ENCODE data around the gene ZNF536.
"Not testable (repeated sequence)": the region's sequence is repeated elsewhere in the genome, so short reads cannot be mapped to it uniquely, and the experiment has no call there.

Gene ZNF536

GRCh38 chr19:30482956-30483355 is 110.8 kb downstream of the ZNF536 start:
- DNase-seq (ENCODE audit: low spot score), result no peak

DNA sequence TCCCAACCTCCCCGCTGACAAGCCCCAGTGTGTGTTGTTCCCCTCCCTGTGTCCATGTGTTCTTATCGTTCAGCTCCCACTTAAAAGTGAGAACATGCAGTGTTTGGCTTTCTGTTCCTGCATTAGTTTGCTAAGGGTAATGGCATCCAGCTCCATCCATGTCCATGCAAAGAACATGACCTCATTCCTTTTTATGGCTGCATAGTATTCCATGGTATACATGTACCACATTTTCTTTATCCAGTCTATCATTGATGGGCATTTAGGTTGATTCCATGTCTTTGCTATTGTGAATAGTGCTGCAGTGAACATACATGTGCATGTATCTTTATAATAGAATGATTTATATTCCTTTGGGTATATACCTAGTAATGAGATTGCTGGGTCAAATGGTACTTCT is 114.1 kb downstream of the ZNF536 start:
- not testable (repeated sequence) for DNase-seq (ENCODE audit: low spot score)

GRCh38 chr19:30487178-30487577 is 115.0 kb downstream of the ZNF536 start:
- DNase-seq (ENCODE audit: low spot score), result no peak

DNA sequence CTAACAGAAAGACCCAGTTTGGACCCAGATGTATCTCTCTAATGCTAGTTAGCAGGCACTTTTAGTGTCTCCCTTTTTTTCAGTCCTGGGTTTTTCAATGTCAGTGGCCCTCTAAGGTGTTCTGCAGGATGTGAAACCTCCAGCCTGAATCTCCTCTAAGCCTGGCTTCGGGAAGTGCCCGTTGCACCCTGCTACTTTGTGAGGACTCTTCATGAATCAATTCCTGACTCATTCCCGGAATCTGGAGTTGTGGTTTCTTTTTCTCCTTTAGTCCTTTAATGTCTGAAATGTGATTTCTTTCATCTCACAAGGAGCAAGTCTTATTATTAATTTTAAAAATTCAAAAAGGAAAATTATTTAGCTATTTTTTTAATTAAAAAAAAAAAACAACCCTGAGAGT is 116.0 kb downstream of the ZNF536 start:
- no peak for DNase-seq (ENCODE audit: low spot score)

DNA sequence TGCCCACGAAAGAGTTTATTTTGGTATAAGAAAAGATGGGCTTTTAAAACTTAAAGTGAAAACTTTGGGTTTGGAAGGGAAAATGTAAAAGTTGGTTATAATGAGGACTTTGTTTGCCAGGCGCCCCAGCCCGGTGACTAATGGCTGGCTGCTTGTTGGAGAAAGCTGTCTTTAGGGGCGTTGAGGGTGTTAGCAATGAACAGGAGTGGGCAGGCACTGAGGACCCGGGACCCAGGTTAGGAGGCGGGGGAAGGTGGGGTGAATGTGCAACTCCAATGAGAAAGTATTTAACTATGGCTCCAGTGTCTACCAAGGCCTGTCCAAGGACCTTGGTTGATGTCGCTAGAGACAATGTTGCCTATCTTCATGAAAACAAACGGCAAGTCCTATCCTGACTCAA is 118.6 kb downstream of the ZNF536 start:
- no peak for DNase-seq (ENCODE audit: low spot score)

DNA sequence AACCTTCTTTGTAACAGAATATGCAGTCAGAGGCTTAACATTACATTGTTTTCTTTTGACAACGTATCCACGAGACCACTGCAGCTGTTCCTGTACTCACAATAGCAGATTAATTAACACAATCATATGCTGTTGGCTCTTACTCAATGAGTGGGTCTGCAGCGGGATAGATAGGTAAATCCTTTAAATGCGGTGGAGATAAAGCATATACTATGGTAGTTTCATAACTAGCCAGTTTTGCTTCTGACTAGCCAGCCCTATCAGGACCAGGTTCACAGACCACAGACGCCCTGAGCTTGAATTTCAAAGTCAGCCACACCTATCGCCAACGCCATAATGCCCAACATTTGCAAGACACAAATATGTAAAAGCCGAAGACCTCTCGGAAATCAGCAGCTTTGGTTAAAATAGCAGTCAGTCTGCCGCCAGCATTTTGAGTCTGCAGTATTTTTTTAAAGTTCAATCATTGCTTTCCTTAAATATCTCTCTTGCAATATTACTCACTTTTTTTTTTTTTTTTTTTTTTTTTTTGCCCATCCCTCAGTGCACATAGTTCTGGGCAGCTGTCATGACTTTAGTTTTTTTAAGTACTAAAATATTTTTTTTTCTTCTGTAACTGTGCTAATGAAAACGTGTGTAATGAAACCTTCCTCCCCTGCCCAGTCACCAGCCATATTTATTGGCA is 120.5 kb downstream of the ZNF536 start:
- DNase-seq (ENCODE audit: low spot score), result no peak

- DNase-seq (ENCODE audit: low spot score), result no peak
Observed at GRCh38 chr19:30497034-30497433, 124.8 kb downstream of the ZNF536 start.

DNA sequence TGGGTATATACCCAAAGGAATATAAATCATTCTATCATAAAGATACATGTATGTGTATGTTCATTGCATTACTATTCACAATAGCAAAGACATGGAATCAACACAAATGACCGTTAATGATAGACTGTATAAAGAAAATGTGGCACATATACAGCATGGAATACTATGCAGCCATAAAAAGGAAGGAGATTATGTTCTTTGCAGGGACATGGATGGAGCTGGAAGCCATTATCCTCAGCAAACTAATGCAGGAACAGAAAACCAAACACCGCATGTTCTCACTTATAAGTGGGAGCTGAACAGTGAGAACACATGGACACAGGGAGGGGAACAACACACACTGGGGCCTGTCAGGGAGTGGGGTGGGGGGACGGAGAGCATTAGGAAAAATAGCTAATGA is 125.9 kb downstream of the ZNF536 start:
- DNase-seq (ENCODE audit: low spot score), result not testable (repeated sequence)

- DNase-seq (ENCODE audit: low spot score), result no peak
Observed at GRCh38 chr19:30498707-30499106, 126.5 kb downstream of the ZNF536 start.

- no peak for DNase-seq (ENCODE audit: low spot score)
Observed at GRCh38 chr19:30504272-30504671, 132.1 kb downstream of the ZNF536 start.

GRCh38 chr19:30512176-30513081 is 140.2 kb downstream of the ZNF536 start:
- DNase-seq (ENCODE audit: low spot score), result no peak

DNA sequence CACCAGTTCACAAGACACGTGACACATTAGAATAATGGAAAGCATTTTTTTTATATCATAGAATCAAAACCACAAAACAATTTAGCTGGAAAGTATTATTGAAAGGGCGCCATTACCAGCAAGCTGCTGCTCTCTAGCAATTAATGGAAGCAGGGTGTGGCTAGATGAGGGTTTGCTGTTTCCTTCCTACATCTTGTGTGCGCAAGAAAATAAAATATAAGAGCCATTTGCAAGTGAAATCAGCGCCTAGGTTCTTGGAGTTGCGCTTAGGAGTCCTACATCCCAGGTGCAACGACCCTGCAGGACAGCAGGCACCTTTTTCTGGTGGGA is 140.9 kb downstream of the ZNF536 start:
- no peak for DNase-seq (ENCODE audit: low spot score)

DNA sequence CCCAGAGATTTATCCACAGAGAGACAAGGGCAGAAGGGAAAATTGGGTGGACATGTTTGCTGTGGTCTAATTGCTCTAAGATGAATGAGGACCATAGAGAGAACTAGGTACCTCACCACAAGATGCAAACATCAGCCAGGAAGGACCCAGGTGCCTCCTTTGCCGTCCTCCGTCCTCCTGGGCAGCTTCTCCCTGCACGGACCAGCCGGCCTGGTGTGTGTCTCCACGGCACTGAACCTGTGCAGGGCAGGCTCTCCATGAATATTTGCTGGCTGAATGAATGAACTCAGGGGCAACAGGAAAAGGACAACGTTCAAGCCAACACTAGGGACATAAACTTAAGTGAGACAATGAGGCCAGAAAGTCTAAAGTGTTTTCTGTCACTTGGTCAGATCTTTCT is 143.9 kb downstream of the ZNF536 start:
- no peak for DNase-seq (ENCODE audit: low spot score)

DNA sequence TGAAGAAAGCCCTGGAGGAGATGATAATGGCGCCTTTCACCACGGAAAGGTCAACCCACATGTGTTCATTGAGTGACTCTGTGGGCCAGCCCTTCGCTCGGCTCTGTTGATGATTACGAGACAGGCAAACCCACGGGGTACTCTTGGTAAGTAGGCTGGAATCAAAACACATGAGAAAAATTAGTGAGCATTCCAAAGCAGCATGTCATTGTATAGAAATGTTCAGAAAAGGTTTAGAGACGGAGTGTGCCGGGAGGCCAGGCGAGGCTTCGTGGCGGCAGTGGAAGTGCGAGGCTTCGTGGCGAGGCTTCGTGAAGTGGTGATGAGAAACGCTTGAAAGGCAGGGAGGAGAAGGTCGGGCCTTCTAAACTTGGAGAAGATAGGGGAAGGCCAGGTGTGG is 144.3 kb downstream of the ZNF536 start:
- DNase-seq (ENCODE audit: low spot score), result no peak

GRCh38 chr19:30518965-30519606 is 146.9 kb downstream of the ZNF536 start:
- no peak for DNase-seq (ENCODE audit: low spot score)

- no peak for DNase-seq (ENCODE audit: low spot score)
Observed at GRCh38 chr19:30519607-30520205, 147.5 kb downstream of the ZNF536 start.

DNA sequence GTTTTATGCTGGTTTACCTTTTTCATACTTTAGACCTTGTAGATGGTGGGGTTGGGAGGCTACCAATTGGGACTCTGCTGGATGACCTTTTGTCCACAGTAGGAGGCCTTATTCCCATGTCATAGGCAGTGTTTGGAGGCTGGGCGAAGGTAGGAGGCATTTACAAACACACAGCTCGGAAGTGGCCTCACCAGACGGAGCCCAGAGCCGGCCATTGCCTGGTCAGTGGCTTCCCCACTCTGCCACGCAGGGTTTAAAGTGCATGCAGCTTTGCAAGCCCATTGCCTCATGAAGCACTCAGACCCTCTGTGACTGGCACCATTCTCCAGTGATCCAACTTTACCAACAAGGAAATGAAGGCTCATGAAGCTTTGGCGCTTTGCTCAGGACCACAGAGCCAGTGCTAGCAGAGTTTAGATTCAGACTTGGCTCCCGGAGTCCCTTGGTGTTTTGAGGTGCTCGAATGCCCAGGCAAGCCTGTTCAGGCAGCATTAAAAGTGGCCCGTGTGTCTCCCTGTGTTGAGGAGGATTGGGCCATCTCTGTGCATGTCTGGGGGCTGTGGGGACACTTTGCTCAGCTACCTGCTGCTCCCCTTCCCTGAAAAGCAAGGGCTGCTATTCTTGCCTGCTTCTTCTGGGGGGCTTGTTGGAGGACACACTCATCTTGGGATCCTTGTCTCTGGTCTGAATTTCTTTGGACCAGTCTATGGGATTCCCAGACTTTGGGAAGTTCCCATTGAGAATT is 148.7 kb downstream of the ZNF536 start:
- no peak for DNase-seq (ENCODE audit: low spot score)

DNA sequence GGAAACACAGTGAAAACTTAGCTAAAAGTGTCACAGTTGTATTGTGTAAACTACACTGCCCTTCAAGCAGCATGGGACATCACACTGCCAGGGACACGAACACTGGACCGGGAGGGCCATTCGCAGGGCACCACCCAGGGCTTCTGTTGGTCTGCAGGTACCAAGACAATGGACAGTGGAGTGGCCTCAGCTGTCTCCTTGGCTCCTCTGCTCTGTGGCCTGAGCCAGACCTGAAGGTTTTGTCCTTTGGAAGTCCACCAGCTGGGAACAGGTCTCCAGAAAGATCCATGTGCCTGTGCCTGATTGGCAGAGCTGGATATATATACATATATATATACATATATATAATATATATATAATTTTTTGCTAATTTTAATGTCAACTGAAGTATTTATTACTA is 149.8 kb downstream of the ZNF536 start:
- DNase-seq (ENCODE audit: low spot score), result no peak

DNA sequence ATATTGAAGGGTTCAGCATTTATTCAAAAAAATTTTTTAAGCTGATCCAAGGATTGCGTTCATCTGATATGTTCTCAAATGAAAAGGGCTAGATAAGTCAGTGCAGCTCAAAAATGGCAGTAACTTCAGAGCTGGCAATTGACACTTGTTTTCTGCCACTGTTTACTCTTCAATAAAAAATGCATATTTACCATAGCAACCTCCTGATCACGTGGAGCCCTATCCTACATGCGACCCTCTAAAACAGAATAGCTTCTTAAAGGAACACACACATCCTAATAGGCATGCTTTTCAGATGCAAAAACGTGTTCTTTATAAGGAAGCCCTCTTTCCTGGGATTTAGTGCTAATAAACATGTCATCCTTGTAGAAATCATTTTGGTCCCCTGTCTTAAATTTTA is 150.2 kb downstream of the ZNF536 start:
- no peak for DNase-seq (ENCODE audit: low spot score)

GRCh38 chr19:30523791-30524190 is 151.6 kb downstream of the ZNF536 start:
- no peak for DNase-seq (ENCODE audit: low spot score)

DNA sequence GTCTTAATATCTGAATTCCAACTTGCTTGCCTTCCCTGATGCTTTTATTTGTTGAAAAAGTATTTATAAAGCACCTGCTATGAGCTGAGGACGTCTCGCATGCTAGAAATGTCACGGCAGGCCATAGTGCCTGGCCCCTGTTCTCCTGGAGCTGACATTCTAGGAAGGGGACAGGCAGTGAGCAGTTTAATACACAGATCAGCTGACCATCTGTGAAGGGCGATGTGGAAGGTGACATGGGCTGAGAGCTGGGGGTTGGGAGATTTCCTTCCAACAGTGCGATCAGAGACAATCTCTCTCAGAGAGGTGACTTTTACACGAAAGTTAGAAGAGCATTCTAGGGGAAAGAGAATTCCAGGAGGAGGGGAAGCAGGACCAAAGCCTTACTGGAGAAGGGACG is 153.2 kb downstream of the ZNF536 start:
- DNase-seq (ENCODE audit: low spot score), result no peak

GRCh38 chr19:30528919-30529318 is 156.7 kb downstream of the ZNF536 start:
- DNase-seq (ENCODE audit: low spot score), result no peak

Data from CD4-positive, alpha-beta T cell treated with Interleukin-2 at 100 ng/mL for 4 hours (primary cell).